Activated CD8-positive, alpha-beta memory T cell treated with anti-CD3 and anti-CD28 coated beads, Interleukin-2, amount 50 U/mL, for 1 hour (primary cell): Measurements from ENCODE around the gene BICDL1.

Source experiments
- DNase-seq: peaks from one replicate; pipeline ENCODE4 v3.0.0-alpha.2; 2020; ENCODE audit errors: extremely low read depth

BICDL1 gene

GRCh38 chr12:120101182-120101581 lies 112.1 kb downstream of the BICDL1 start:
- DNase-seq: no peak

- DNase-seq: no peak
Observed at GRCh38 chr12:120101617-120102016, 112.6 kb downstream of the BICDL1 start.

GRCh38 chr12:120102189-120103043 lies 113.4 kb downstream of the BICDL1 start:
- no peak for DNase-seq

GRCh38 chr12:120103044-120103338 lies 114.0 kb downstream of the BICDL1 start:
- DNase-seq: no peak

GRCh38 chr12:120103371-120103770 lies 114.3 kb downstream of the BICDL1 start:
- DNase-seq: no peak

GRCh38 chr12:120106151-120106550 lies 117.1 kb downstream of the BICDL1 start:
- no peak for DNase-seq

- no peak for DNase-seq
Observed at GRCh38 chr12:120109570-120110267, 120.7 kb downstream of the BICDL1 start.

- DNase-seq: no peak
Observed at GRCh38 chr12:120110550-120111501, 121.8 kb downstream of the BICDL1 start.

- no peak for DNase-seq
Observed at GRCh38 chr12:120115066-120115465, 126.0 kb downstream of the BICDL1 start.

- DNase-seq: no peak
Observed at GRCh38 chr12:120115692-120116440, 126.8 kb downstream of the BICDL1 start.

GRCh38 chr12:120116441-120116791 lies 127.4 kb downstream of the BICDL1 start, which contains the start of gene RAB35:
Gene RAB35, minus strand, starts transcription at chr12:120116753. Its CDS starts 103 bp downstream, at chr12:120116650.
- no peak for DNase-seq

GRCh38 chr12:120116792-120117651 lies 128.0 kb downstream of the BICDL1 start:
- peak; percentile 89 for DNase-seq

- DNase-seq: no peak
Observed at GRCh38 chr12:120117961-120118320, 128.9 kb downstream of the BICDL1 start.

- DNase-seq: no peak
Observed at GRCh38 chr12:120118321-120119061, 129.5 kb downstream of the BICDL1 start.

GRCh38 chr12:120119271-120119973 lies 130.4 kb downstream of the BICDL1 start:
- DNase-seq: no peak

GRCh38 chr12:120121343-120121742 lies 132.3 kb downstream of the BICDL1 start:
- DNase-seq: no peak

- DNase-seq: no peak
Observed at GRCh38 chr12:120121766-120122293, 132.8 kb downstream of the BICDL1 start.

GRCh38 chr12:120125029-120125428 lies 136.0 kb downstream of the BICDL1 start:
- DNase-seq: no peak
